Upper lobe of right lung (tissue), 1 donor: ENCODE results near the gene PLEKHJ1. TPM values are rescaled to one million over a fixed set of nuclear protein-coding genes. Genes with fewer than 3 reads are reported as not detected.

Source experiments
- ATAC-seq: fragments of 200-7000 bp; cut with Tn5 transposase; one replicate; pipeline ENCODE4 v1.9.1; 2020; ENCODE audit warnings: mild to moderate bottlenecking, moderate library complexity
- DNase-seq: peaks from one replicate; pipeline ENCODE4 v3.0.0-alpha.2; 2020
- H3K27ac ChIP-seq: fragments of 200-600 bp; one replicate; pipeline ENCODE4 v1.8.0; 2022
- H3K27me3 ChIP-seq: fragments of 200-600 bp; one replicate; pipeline ENCODE4 v1.8.0; 2022; ENCODE audit warnings: mild to moderate bottlenecking
- H3K36me3 ChIP-seq: fragments of 200-600 bp; one replicate; pipeline ENCODE4 v1.8.0; 2022
- H3K4me1 ChIP-seq: fragments of 200-600 bp; one replicate; pipeline ENCODE4 v1.8.0; 2022
- H3K4me3 ChIP-seq: fragments of 200-600 bp; one replicate; pipeline ENCODE4 v1.8.0; 2022; ENCODE audit warnings: mild to moderate bottlenecking
- H3K9me3 ChIP-seq: fragments of 200-600 bp; one replicate; pipeline ENCODE4 v1.8.0; 2022
- CTCF ChIP-seq: fragments of 200-600 bp; IDR thresholded peaks from one replicate; pipeline ENCODE4 v1.8.0; 2022; ENCODE audit warnings: antibody characterized with exemption
- intact Hi-C: fragments of 100-400 bp; cut with DNase I; formaldehyde crosslinking; loops from one replicate; pipeline ENCODE4 v1.11.0; 2022
- total RNA-seq: library from RNA; stranded (reverse); fragmentation: NEBNext Ultra II Directional; extraction: Animal tissue kit (Norgen Biotek cat#: 25700); gene quantifications from one replicate; pipeline ENCODE4 v1.2.1, GENCODE V29; 2021
- donor health status: DM: no; HTN: yes; CAD: no; lungs with severe emphysema.

Gene PLEKHJ1
- total RNA-seq, 1 donor from 2014 or later = 54.6 TPM

GRCh38 chr19:2213799-2214198 is 22.3 kb downstream of the PLEKHJ1 start:
- H3K9me3 ChIP-seq = no peaks in the 10 kb centered on the region
- H3K27ac ChIP-seq = peak overlapping the region; percentile 30
- no peak for DNase-seq
- intact Hi-C loops = no loop called here
- H3K4me1 ChIP-seq = no peaks in the 10 kb centered on the region
- peaks cover 86% of the 10 kb centered on the region for H3K36me3 ChIP-seq
- H3K4me3 ChIP-seq = no peak overlapping the region
- TF ChIP-seq CTCF = no peak
- ATAC-seq = peak; percentile 5
- no peaks in the 10 kb centered on the region for H3K27me3 ChIP-seq

GRCh38 chr19:2212861-2213711 is 23.0 kb downstream of the PLEKHJ1 start:
- no peaks in the 10 kb centered on the region for H3K27me3 ChIP-seq
- no peak overlapping the region for H3K4me3 ChIP-seq
- H3K9me3 ChIP-seq = no peaks in the 10 kb centered on the region
- ATAC-seq (peak; percentile 79), DNase-seq (peak; percentile 76)
- H3K4me1 ChIP-seq = peaks cover 4% of the 10 kb centered on the region
- no peak for TF ChIP-seq CTCF
- H3K36me3 ChIP-seq = peaks cover 82% of the 10 kb centered on the region
- intact Hi-C loops = no loop called here
- H3K27ac ChIP-seq = peak overlapping the region; percentile 44

DNA sequence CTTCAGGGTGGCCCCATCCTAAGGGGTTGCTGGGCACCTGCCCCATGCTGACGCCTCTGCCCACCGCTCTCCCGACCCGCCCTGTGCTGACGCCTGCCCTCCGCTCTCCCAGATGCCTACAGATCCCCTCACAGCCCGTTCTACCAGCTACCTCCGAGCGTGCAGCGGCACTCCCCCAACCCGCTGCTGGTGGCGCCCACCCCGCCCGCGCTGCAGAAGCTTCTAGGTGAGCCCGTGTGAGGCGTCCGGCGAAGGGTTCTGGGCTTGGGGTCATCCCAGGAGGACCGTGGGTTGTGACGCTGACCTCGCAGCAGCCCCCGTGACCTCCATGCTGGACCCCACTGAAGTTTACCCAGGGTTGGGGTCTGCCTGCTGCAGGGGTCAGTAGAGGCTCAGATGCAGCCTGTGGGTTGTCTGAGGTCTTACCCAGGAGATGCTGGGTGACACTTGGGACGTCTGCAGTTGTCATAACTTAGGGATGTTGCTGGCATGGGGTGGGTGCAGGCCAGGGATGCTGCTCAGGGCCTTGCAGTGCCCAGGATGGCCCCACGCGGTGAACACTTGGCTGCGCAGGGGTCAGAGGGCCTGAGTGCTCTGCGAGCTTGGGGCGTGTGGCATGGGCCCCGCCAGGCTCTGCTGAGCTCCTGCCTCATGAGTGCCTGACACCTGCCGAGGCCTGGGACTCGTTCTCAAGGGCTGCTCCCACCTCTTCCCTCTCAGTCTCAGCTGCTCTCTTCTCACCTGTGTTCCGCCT is 25.0 kb downstream of the PLEKHJ1 start:
- Histone ChIP-seq H3K4me1 (peaks cover 4% of the 10 kb centered on the region), H3K27me3 (no peaks in the 10 kb centered on the region), H3K4me3 (no peak overlapping the region), H3K36me3 (peaks cover 80% of the 10 kb centered on the region), H3K27ac (no peak overlapping the region), H3K9me3 (no peaks in the 10 kb centered on the region)
- intact Hi-C loops = no loop called here
- TF ChIP-seq CTCF = no peak
- DNase-seq (no peak), ATAC-seq (no peak)

DNA sequence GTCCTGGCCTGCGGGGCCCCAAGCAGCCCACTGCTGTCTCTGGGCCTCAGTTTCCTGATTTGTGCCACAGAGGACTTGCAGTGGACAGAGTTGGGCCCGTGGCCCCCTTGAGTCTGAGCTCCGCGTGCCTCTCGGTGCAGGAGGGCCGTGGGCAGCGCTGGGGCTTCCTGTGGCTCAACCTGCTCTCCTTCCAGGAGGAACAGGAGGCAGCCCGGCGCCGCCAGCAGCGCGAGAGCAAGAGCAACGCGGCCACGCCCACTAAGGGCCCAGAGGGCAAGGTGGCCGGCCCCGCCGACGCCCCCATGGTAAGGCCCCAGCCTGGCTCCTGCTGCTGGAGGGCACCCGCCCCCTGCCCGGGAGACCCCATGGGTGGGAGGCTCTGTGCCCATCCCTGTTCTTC is 25.9 kb downstream of the PLEKHJ1 start:
- intact Hi-C loops = no loop called here
- no peak for DNase-seq
- ATAC-seq = no peak
- no peak for TF ChIP-seq CTCF
- H3K27me3 ChIP-seq = no peaks in the 10 kb centered on the region
- no peak overlapping the region for H3K4me3 ChIP-seq
- peaks cover 4% of the 10 kb centered on the region for H3K4me1 ChIP-seq
- H3K36me3 ChIP-seq = peaks cover 70% of the 10 kb centered on the region
- no peak overlapping the region for H3K27ac ChIP-seq
- H3K9me3 ChIP-seq = no peaks in the 10 kb centered on the region

- H3K4me1 ChIP-seq = peaks cover 4% of the 10 kb centered on the region
- H3K27ac ChIP-seq = no peak overlapping the region
- no peak overlapping the region for H3K4me3 ChIP-seq
- TF ChIP-seq CTCF = no peak
- no peaks in the 10 kb centered on the region for H3K9me3 ChIP-seq
- intact Hi-C loops = no loop called here
- DNase-seq (no peak), ATAC-seq (no peak)
- H3K27me3 ChIP-seq = no peaks in the 10 kb centered on the region
- peaks cover 62% of the 10 kb centered on the region for H3K36me3 ChIP-seq
Measured at GRCh38 chr19:2209408-2209807, 26.7 kb downstream of the PLEKHJ1 start.
